ENCODE data around the gene MCTP2.
"Not testable (repeated sequence)": the region's sequence is repeated elsewhere in the genome, so short reads cannot be mapped to it uniquely, and the experiment has no call there.

The MCTP2 gene

DNA sequence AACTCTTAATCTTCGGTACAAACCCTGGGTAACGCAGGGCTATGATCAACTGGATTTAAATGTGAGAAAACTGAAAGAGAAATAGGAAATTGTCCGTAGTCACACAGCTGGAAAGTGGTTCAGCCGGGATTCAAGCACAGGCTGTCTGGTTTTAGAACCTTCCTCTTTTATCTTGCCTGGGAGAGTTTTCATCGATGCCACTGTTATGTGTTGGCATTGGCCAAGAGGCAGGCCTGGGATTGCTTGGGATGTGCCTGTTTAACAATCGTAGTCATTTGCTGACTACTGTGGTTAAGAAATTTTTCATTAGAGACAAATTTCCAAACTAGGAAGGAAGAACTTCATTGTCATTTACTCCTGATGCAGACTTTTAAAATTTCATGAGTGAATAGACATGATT, 4.3 kb downstream of the MCTP2 start:
- no peak for DNase-seq

DNA sequence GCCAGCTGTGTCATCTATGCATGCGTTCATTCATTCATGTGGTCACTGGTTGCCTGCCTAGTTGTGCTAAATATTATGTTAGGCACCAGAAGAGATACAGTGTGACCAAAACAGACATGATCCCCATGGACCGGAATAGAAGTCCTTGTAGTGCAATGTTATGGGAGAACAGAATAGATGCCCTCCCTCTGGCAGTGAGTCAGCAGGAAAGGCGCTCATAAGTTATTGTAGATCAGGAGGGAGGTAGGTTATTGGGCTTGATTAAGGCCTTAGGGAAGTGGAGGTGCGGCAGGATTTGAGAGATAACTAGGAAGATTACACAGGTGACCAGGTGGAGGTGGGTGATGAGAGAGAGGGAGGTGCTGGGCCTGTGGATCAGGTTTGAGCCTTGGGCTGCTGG, 5.2 kb downstream of the MCTP2 start:
- DNase-seq, result peak; percentile 55

DNA sequence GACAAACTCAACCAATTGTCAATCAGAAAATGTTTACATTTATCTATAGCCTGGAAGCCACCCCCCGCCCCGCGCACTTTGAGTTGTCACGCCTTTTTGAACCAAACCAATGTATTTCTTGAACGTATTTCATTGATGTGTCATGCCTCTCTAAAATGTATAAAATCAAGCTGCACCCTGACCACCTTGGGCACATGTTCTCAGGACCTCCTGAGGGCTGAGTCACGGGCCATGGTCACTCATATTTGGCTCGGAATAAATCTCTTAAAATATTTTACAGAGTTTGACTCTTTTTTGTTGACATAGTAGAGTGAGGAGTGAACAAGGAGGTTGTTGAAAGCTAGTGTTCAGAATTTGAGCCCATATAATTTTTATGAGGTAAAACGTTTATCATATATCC, 6.5 kb downstream of the MCTP2 start:
- no peak for DNase-seq

DNA sequence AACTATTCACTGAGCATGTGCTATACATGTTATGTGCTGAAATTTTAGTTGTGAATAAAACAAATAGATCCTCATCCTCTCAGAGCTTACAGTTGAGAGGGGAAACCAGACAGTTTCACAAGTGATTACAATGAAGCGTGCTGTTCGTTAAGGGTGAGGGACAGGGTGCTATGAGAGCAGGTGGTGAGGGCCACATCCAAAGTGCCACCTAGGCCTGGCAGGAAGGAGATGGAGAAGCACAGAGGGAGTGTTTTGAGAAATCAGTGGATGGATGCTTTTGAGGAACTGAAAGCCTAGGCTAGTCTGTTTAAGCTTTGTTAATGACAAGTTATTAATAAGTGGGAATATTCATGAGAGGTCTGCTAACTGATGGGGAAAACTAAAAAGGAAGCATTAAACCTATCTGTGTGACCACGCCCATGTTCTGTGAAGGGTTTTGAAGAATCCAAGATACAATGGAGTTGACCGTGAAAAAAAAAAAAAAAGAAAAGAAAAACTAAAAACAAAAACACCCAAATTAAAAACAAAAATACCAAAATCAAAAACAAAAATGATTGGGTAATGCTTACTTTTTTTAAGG, 7.3 kb downstream of the MCTP2 start:
- no peak for DNase-seq

DNA sequence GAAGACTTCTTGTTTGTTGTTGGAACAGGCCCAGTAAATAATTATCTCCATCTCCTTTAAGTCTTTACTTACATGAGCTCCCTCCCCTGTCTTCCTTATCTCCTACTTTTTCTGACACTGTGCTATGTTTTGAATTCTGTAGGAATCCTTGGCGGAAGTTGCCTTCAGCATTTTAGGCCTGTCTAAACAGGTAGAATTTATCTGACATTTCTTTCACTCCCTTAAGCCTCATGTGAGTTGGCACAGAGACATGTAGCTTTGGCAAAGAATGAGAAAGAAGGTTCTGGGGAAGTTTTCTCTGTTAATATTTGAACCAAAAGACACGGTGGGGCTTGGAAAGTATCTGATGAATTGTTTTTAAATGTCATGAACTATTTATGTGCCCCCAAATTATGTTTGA, 8.1 kb downstream of the MCTP2 start:
- peak; percentile 22 for DNase-seq

DNA sequence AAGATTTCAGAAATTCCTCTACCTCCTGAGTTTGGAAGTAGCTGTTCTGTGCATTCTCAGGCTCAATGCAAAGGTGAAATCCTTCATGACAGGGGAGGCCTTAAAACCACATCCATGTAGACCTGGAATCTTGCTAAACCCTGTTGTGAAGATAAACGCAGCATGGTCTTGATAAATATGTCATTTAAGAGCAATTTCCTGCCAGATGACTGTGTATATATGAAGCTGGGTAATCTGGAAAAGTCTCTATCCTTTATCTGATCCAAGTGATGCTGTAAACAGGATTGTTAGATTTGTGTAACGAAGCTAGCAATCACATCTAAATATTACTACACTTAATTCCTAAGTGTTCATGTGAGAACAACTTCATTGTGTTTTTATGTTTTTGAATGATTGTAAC, 9.1 kb downstream of the MCTP2 start:
- no peak for DNase-seq

DNA sequence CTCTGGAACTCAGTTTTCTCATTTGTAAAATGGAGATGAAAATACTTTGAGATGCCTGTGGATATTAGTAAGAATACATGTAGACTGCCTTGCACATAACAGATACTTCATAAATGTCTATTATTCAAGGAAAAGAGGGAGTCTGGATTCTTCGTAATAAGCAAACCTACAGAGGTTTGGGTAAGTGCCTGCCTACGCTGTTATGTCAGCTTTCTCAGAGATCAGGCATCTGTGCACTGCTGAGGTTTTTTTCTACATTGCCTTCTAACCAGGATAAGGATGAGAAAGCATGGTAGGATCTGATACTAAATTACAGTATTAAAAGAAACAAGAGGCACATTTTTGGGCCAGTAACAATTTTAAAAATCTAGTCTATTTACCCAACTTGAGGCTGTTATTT, 10.9 kb downstream of the MCTP2 start:
- no peak for DNase-seq

DNA sequence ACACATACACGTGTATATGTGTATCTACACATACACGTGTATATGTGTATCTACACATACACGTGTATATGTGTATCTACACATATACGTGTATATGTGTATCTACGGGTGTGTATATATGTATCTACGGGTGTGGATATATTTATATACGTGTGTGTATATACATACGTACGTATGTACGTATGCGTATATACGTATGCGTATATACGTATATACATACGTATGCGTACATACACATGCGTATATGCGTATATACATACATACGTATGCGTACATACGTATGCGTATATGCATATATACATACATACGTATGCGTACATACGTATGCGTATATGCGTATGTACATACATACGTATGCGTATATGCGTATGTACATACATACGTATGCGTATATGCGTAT, 11.6 kb downstream of the MCTP2 start:
- not testable (repeated sequence) for DNase-seq

DNA sequence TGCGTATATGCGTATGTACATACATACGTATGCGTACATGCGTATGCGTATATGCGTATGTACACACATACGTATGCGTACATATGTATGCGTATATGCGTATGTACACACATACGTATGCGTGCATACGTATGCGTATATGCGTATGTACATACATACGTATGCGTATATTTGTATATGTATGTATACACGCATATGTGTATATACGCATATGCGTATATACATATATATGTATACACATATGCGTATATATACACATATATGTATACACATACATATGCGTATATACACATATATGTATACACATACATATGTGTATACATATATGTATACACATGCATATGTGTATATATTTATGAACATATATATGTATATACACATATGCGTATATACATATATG, 12.1 kb downstream of the MCTP2 start:
- DNase-seq, result no peak

DNA sequence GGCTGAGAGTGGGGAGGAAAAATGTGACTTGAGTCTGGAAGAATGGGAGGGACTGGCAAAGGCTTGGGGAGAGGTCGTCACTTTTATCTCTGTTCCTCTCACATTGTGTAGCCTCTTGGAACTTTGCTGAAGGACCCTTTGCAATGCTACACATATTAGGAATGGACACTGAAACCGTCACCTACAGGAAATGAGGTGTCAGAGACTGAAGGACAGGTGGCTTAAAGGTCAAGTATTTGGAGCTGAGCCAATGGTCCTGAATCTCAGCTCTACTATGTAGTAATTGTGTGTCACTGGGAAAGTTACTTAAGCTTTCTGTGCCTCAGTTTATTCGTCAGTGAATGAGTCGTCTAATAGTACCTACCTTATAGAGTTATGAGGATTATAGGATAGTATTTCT, 14.7 kb downstream of the MCTP2 start:
- no peak for DNase-seq

DNA sequence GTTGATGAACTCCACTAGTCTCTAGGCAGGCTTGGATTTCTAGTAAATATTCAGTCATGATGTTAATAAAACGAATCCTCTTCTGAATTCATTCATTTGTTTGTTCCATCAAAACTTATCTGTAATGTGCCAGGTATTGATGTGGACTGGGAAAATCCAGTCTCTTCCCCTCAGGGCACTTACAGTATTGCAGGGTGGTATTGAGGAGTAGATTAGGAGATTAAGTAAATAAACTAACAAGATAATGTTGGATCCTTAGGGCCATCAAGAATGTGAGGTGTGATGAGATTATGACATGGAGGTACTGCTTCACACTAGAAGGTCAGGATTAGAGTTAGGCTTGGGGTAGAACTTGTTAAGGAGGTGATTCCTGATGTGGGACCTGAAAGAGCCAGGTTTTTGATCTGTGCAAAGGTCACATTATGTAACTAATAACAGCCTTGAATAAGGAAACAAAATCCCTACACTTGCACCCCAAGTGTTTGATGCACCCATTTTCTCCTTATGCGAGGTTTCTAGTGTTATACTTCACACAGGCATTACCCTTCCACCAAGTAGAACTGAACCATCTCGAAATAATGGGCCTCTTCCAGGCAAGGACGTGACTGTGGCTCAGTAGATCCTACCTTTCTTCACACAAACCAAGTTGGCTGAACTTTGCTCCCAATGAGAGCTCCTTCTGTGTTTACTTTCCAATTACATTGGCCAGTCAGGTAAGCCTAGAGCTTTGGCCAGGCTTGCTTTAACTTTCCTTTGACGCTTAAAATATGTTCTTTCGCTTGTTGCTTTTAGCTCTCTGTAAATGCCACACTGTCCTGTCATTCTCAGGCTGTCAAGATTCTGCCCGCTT, 16.7 kb downstream of the MCTP2 start:
- DNase-seq, result no peak

DNA sequence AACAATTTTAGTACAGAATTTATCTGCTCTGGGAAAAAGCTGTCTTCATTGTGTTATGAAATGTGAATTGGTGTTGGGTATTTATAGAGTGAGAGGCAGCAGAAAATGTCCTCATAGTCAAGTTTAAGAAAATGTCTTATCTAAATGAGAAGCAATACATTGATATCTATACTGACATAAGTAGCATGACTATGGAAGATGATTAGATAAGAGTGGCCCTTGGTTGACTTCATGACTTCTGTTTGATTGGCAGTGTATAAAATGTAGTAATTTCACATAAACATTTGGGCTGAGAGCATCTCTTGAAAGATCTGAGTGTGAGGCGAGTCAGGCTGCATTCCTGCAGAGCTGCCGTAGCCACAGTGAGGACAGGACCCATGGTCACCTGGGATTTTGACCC, 19.4 kb downstream of the MCTP2 start:
- DNase-seq, result peak; percentile 66

DNA sequence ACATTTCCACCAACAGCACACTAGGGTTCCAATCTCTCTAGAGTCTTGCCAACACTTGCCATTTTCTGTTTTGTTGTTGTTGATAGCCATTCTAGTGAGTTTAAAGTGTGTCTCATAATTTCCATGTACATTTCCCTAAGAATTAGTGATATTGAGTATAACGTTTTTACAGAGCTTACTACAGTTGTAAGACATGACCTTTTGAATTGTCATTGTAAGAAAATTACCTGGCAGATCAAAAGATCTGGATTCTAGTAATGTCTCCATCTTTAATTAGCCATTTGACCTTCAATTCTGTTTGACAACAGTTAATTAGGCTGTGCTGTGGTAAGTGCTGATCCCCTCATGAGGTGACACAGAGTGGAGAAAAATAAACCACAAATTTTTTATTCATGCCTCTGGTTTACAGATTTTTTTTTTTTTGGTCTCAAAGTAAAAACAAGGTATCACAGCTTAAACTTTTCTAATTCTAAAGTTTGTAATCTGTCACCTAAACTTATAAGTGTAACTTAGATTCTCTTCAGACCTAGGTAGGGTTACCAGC, 20.9 kb downstream of the MCTP2 start:
- DNase-seq, result no peak

DNA sequence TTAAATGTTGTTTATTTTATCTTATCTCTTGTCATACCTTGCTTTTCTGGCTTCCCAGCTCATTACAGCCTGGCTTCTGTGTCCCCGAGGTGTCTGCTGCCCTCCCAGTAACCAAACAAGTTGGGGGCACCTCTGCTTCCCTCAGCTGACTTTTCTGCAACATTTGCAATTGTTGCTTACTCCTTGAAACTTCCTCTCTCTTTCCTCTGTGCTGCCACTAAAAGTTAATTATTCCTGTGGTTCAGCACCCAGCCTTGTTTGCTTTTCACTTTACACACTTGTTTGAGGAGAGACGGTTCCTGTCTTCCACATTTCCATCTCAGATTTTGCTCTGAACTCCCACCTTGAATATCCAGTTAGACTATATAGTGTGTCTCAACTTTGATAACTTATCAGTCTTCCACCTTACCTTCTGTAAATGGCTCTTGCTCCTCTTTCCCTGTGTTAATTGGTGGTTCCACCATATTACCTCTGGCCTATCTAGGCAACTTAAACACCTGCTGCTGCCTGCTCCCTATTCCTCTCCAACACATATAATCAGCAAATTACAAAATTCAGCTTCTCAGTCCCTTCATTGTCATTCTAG, 21.6 kb downstream of the MCTP2 start:
- DNase-seq, result peak; percentile 49

DNA sequence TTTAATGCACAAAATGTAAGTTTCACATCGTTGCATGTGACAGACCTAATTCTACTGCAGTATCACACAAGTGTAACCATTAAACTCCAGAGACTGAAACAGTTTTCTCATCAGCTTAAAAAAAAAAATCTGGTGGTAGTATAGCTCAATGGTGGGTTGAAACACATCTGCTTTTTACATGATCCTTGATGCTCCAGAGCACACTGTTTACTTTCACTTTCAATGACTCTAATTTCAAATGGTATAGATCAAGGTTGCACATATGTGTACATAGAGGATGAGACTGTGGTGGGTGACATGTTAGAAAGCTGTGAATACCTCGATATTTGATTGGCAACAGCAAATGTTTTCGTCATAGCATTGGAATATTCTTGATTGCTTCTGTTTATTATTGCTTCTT, 22.4 kb downstream of the MCTP2 start:
- DNase-seq, result no peak

DNA sequence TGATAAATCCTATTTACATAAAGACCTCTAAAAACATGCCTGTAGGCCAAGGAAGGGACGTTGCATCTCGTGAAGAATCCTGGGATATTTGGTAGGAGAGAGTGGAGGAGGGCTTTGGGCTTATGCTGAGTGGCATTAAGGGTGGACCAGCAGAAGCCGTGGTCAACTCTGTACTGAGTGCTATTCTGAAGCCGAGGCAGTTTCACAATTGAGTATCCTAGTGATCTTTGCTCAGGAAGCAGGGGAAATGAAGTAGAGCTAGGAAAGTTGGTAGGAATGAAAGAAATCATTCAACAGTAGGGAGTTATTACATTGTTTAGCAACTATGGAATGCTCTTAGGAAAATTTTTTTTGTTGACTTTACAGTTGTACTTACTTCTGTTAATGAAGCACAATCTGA, 24.2 kb downstream of the MCTP2 start:
- DNase-seq, result no peak

DNA sequence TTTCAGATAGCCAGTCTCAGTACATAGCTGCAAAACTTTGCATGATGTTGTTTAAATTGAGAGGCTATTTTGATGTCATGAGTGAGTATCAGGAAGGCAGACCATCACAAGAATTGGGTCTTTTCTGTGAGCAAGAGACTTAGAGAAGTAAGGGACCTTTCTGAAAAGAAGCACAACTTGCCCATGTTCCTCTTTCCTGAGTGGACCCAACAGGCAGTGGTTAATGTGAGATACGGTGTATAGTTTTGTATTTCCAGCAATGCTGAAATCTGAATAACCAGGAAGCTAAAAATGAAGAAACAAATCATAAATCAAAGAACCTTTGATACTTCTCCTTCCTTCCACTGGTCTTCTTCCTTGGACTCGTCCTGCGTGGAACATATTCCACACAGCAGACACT, 25.1 kb downstream of the MCTP2 start:
- no peak for DNase-seq

DNA sequence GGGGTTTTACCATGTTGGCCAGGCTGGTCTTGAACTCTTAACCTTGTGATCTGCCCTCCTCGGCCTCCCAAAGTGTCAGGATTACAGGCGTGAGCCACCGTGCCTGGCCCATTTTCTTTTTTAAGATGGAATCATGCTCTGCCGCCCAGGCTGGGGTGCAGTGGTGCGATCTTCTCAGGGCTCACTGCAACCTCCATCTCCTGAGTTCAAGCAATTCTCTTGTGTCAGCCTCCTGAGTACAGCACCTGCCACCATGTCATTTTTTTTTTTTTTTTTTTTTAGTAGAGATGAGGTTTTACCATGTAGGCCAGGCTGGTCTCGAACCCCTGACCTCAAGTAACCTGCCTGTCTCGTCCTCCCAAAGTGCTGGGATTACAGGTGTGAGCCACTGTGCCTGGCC, 26.4 kb downstream of the MCTP2 start:
- DNase-seq, result not testable (repeated sequence)

DNA sequence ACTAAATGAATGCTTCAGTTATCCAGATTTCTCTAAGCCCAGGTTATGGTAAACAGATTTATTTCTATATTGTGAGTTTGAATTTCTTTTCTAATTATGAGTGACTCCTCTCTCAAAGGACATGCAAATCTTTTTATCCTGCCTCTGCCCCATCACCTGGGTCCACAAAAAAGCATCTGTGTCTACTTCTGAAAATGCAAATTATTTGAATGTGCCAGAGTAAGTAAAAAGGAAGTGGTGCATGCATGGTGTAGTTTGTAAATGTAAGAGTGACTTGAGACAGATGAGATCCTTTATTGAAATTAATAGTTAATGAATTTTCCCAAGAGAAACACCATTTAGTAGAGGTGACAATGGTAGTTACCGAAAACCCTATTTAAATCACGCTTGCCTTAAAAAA, 26.9 kb downstream of the MCTP2 start:
- DNase-seq, result no peak

DNA sequence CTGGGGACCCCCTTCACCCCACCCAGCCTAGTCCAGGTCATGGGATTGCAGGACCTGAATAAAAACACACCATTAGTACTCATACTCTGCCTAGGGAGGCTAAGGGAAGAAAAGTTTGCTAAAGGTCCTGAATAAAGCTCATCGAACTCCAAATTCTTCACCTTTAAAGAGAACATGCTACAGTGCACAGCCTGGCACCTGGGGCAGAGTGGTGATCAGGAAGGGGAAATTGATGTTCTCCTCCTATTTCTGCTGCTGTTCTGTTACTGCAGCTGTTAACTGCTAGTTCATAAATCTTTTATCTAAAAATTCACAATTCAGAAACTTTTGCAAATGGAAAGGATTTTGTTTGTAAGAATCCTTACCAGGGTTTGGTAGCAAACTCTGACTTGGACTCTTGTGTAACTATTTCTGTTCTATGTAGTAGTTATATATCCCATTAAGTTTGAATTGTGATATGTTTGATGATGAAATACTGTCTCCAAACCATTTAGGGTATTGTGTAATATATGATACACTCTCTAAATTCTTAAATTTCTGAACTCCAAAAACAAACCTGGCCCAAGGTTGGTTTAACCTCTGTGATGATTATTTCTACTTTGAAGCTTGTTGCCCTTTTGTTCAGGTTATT, 27.9 kb downstream of the MCTP2 start:
- no peak for DNase-seq

DNA sequence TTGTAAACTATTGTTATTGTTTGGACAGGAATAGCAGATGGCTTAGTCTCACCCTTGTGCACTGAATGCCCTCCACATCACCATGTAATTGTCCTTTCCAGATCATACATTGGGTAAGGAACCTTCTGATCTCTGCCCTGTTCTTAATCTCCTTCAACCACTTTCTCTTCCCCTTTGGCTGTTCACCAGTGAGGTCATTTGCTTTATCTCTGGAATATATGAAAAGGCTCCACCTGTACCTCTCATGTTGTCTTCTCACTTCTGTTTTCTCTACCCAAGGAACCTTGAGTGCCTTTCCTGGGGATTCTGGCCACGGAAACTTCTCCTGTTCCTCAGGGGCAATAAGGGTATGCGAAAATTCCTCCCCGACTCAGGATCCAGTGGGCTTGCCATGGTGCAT, 28.5 kb downstream of the MCTP2 start:
- no peak for DNase-seq

DNA sequence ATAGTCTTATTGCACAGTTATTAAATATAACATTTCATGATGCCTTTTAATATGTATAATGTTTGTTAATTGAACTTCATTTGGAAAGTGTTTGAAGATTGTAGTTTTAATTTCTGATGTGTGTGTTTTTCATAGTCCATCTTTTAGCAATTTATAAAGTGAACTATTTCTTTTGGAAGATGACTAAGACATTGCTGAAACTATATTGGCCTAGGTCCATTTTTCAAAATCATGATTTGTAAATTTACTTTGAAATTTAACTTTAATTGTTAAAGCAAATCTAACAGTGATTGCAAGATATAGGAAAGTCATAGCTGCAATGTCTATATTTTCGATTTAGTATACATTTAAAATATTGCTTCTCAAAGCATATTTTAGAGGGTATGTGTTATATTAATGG, 30.8 kb downstream of the MCTP2 start:
- DNase-seq, result no peak
